Measurements from ENCODE around the gene CTTN. TPM values are rescaled to one million over a fixed set of nuclear protein-coding genes. Genes with fewer than 3 reads are reported as not detected.

Gene CTTN
- total RNA-seq, 1 donor from 2014 or later = 33.4 TPM

DNA sequence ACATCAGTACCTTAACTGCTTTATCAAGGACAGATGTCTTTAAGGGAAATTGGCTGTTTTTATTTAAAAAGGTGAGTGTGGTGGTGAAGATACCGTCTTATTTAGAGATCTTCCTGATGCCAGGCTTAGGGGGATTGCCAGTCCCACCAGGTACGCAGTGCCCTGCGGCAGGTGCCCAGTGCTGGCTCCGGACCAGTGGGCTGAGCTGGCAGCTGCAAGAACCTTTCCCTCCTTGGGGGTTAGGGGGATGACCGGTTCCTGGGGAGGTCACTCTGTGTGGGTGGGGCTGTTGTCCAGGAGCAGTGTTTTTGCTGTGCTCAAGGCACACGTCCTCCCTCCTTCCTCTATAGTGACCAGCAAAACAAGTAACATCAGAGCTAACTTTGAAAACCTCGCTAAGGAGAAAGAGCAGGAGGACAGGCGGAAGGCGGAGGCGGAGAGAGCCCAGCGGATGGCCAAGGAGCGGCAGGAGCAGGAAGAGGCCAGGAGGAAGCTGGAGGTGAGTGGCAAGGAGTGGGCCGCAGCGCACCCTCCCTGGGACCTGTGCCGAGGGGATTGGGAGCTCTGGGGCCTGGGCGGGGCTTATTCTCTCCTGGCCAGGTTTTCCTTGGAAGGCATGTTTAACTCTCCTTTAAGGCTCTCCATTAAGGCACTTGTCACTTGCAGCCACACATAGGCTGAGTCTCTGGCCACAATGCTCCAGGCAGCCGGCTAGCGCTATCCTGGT lies 30.5 kb downstream of the CTTN start:
- no peaks in the 10 kb centered on the region for H3K27me3 Mint-ChIP-seq (ENCODE audit: low read depth)
- intact Hi-C loops (cut with micrococcal nuclease) = no loop called here
- peaks cover 5% of the 10 kb centered on the region for H3K4me1 Mint-ChIP-seq (ENCODE audit: low read depth)
- H3K4me3 Mint-ChIP-seq (ENCODE audit: low read depth) = no peak overlapping the region
- no peaks in the 10 kb centered on the region for H3K9me3 Mint-ChIP-seq
- H3K36me3 Mint-ChIP-seq (ENCODE audit: low read depth) = no peaks in the 10 kb centered on the region
- DNase-seq (ENCODE audit: low spot score) = no peak
- no peak overlapping the region for H3K27ac Mint-ChIP-seq

- intact Hi-C loops (cut with micrococcal nuclease) = no loop called here
- no peaks in the 10 kb centered on the region for H3K36me3 Mint-ChIP-seq (ENCODE audit: low read depth)
- H3K27ac Mint-ChIP-seq = no peak overlapping the region
- H3K9me3 Mint-ChIP-seq = no peaks in the 10 kb centered on the region
- no peak overlapping the region for H3K4me3 Mint-ChIP-seq (ENCODE audit: low read depth)
- DNase-seq (ENCODE audit: low spot score) = no peak
- H3K4me1 Mint-ChIP-seq (ENCODE audit: low read depth) = peaks cover 2% of the 10 kb centered on the region
- no peaks in the 10 kb centered on the region for H3K27me3 Mint-ChIP-seq (ENCODE audit: low read depth)
These were observed 31.0 kb downstream of the CTTN start for GRCh38 chr11:70429428-70429705.

DNA sequence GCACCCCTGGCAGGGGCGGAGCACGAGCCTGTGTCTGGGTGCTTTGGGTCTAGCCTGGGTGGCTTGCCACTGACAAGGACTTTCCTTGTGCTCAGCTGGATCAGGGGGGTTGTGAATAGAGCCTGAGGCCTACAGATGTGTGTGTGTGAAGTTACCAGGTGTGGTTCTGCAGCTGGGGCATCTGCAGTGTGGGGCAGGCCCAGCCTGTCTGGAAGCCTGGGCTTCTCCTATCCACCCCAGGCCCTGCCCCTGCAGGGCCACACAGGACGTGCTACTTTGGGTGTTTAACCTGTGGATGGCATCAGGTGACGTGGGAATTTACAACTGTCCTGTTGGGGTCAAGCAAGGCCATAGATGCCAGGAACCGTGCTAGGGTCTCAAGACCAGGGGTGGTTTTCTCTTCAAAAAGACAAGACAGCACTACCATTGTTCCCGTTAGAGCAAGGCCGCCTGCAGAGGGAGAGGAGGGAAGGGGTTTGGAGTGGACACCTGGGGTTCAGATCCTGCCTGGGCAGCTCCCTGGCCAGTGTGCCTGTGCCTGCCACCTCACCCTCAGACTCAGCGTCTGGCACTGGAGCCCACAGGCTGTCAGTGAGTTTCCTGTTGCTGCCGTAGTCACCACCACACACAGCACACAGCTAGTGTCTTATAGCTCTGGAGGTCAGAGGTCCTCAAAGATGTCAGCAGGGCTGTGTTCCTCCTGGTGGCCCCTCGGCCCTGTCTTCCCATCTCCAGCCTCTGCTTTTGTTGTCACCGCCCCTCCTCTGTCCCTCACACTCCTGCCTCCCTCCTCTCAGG lies 31.6 kb downstream of the CTTN start:
- Mint-ChIP-seq H3K4me1 (ENCODE audit: low read depth) (no peaks in the 10 kb centered on the region), H3K9me3 (no peaks in the 10 kb centered on the region), H3K27me3 (ENCODE audit: low read depth) (no peaks in the 10 kb centered on the region), H3K4me3 (ENCODE audit: low read depth) (no peak overlapping the region), H3K36me3 (ENCODE audit: low read depth) (no peaks in the 10 kb centered on the region), H3K27ac (no peak overlapping the region)
- intact Hi-C loops (cut with micrococcal nuclease) = no loop called here
- no peak for DNase-seq (ENCODE audit: low spot score)

GRCh38 chr11:70430671-70431574 lies 32.6 kb downstream of the CTTN start:
- Mint-ChIP-seq H3K9me3 (no peaks in the 10 kb centered on the region), H3K27me3 (ENCODE audit: low read depth) (no peaks in the 10 kb centered on the region), H3K27ac (no peak overlapping the region), H3K36me3 (ENCODE audit: low read depth) (no peaks in the 10 kb centered on the region), H3K4me3 (ENCODE audit: low read depth) (no peak overlapping the region), H3K4me1 (ENCODE audit: low read depth) (no peaks in the 10 kb centered on the region)
- intact Hi-C loops (cut with micrococcal nuclease) = no loop called here
- DNase-seq (ENCODE audit: low spot score) = no peak

- Mint-ChIP-seq H3K36me3 (ENCODE audit: low read depth) (no peaks in the 10 kb centered on the region), H3K4me3 (ENCODE audit: low read depth) (no peak overlapping the region), H3K27me3 (ENCODE audit: low read depth) (no peaks in the 10 kb centered on the region), H3K9me3 (no peaks in the 10 kb centered on the region), H3K4me1 (ENCODE audit: low read depth) (no peaks in the 10 kb centered on the region), H3K27ac (no peak overlapping the region)
- no peak for DNase-seq (ENCODE audit: low spot score)
- intact Hi-C loops (cut with micrococcal nuclease) = no loop called here
These were observed 33.3 kb downstream of the CTTN start for GRCh38 chr11:70431611-70432010.

DNA sequence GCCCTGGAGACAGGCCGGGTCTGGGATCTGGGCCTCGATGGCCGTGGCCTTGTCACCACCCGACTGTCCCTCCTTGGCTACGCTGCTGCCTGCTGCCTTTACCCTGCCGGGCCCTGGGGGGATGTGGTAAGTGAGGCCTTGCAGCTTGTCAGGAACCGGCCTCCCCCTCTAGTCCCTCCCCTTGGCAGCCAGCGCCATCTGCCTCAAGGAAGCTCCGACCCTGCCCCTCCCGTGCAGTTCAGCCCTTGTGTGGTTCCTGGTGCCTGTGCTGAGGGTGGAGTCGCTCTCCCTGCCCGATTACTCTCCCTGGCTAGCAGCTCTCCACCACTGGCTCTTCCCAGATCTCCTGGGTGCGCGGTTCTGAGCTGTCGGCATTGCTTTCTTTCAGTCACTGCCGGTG lies 33.7 kb downstream of the CTTN start:
- H3K27ac Mint-ChIP-seq = no peak overlapping the region
- no peak for DNase-seq (ENCODE audit: low spot score)
- H3K9me3 Mint-ChIP-seq = no peaks in the 10 kb centered on the region
- H3K27me3 Mint-ChIP-seq (ENCODE audit: low read depth) = no peaks in the 10 kb centered on the region
- no peaks in the 10 kb centered on the region for H3K4me1 Mint-ChIP-seq (ENCODE audit: low read depth)
- no peak overlapping the region for H3K4me3 Mint-ChIP-seq (ENCODE audit: low read depth)
- intact Hi-C loops (cut with micrococcal nuclease) = no loop called here
- H3K36me3 Mint-ChIP-seq (ENCODE audit: low read depth) = no peaks in the 10 kb centered on the region

- H3K4me3 Mint-ChIP-seq (ENCODE audit: low read depth) = no peak overlapping the region
- no peaks in the 10 kb centered on the region for H3K4me1 Mint-ChIP-seq (ENCODE audit: low read depth)
- no peaks in the 10 kb centered on the region for H3K9me3 Mint-ChIP-seq
- no peak overlapping the region for H3K27ac Mint-ChIP-seq
- intact Hi-C loops (cut with micrococcal nuclease) = no loop called here
- H3K36me3 Mint-ChIP-seq (ENCODE audit: low read depth) = no peaks in the 10 kb centered on the region
- DNase-seq (ENCODE audit: low spot score) = no peak
- no peaks in the 10 kb centered on the region for H3K27me3 Mint-ChIP-seq (ENCODE audit: low read depth)
These were observed 34.3 kb downstream of the CTTN start for GRCh38 chr11:70432580-70432979.

GRCh38 chr11:70433038-70433437 lies 34.7 kb downstream of the CTTN start:
- Mint-ChIP-seq H3K27ac (no peak overlapping the region), H3K4me1 (ENCODE audit: low read depth) (no peaks in the 10 kb centered on the region), H3K9me3 (no peaks in the 10 kb centered on the region), H3K4me3 (ENCODE audit: low read depth) (no peak overlapping the region), H3K36me3 (ENCODE audit: low read depth) (no peaks in the 10 kb centered on the region), H3K27me3 (ENCODE audit: low read depth) (no peaks in the 10 kb centered on the region)
- intact Hi-C loops (cut with micrococcal nuclease) = no loop called here
- DNase-seq (ENCODE audit: low spot score) = no peak

DNA sequence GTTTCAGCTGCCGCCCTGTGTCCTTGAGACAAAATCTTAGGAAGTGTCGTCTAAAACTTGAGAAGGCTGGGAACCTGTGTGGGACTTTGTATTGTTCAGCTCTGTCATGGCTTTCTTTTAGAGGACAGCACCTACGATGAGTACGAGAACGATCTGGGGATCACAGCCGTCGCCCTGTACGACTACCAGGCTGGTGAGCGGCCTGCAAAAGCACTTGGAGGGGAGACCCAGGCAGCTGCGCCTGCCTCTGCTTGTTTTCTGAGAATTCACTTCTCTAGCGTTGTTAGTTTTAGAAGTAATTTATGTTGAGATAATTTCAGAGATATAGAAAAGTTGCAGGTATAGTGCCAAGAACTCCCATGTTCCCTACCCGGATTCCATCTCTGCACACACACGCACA lies 35.2 kb downstream of the CTTN start:
- H3K4me1 Mint-ChIP-seq (ENCODE audit: low read depth) = no peaks in the 10 kb centered on the region
- intact Hi-C loops (cut with micrococcal nuclease) = no loop called here
- H3K4me3 Mint-ChIP-seq (ENCODE audit: low read depth) = no peak overlapping the region
- H3K36me3 Mint-ChIP-seq (ENCODE audit: low read depth) = no peaks in the 10 kb centered on the region
- H3K27ac Mint-ChIP-seq = no peak overlapping the region
- H3K9me3 Mint-ChIP-seq = no peaks in the 10 kb centered on the region
- H3K27me3 Mint-ChIP-seq (ENCODE audit: low read depth) = no peaks in the 10 kb centered on the region
- DNase-seq (ENCODE audit: low spot score) = no peak

- Mint-ChIP-seq H3K36me3 (ENCODE audit: low read depth) (no peaks in the 10 kb centered on the region), H3K4me3 (ENCODE audit: low read depth) (no peak overlapping the region), H3K27me3 (ENCODE audit: low read depth) (no peaks in the 10 kb centered on the region), H3K27ac (no peak overlapping the region), H3K4me1 (ENCODE audit: low read depth) (no peaks in the 10 kb centered on the region), H3K9me3 (no peaks in the 10 kb centered on the region)
- DNase-seq (ENCODE audit: low spot score) = no peak
- intact Hi-C loops (cut with micrococcal nuclease) = no loop called here
These were observed 35.9 kb downstream of the CTTN start for GRCh38 chr11:70433966-70434812.

DNA sequence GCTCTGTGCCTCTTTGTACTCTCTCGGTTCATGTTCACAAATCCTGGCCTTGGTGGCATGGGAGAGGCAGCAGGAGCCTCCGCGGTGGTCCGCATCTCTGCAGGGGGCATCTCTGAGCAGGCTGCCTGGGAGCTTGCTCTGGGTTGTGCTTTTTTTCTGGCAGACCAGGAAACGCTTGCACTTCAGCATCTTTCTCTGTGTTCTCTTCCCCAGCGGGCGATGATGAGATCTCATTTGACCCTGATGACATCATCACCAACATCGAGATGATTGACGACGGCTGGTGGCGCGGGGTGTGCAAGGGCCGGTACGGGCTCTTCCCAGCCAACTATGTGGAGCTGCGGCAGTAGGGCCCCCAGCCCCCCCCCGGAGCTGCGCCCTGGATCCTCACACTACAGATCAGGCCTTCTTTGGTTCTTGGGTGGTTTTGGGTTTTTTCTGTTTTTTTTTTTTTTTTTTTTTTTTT lies 36.5 kb downstream of the CTTN start:
- Mint-ChIP-seq H3K27ac (no peak overlapping the region), H3K9me3 (no peaks in the 10 kb centered on the region), H3K4me1 (ENCODE audit: low read depth) (no peaks in the 10 kb centered on the region), H3K4me3 (ENCODE audit: low read depth) (no peak overlapping the region), H3K36me3 (ENCODE audit: low read depth) (no peaks in the 10 kb centered on the region), H3K27me3 (ENCODE audit: low read depth) (no peaks in the 10 kb centered on the region)
- intact Hi-C loops (cut with micrococcal nuclease) = no loop called here
- no peak for DNase-seq (ENCODE audit: low spot score)

GRCh38 chr11:70435361-70435760 lies 37.0 kb downstream of the CTTN start:
- no peak overlapping the region for H3K27ac Mint-ChIP-seq
- no peaks in the 10 kb centered on the region for H3K36me3 Mint-ChIP-seq (ENCODE audit: low read depth)
- DNase-seq (ENCODE audit: low spot score) = no peak
- H3K27me3 Mint-ChIP-seq (ENCODE audit: low read depth) = no peaks in the 10 kb centered on the region
- no peak overlapping the region for H3K4me3 Mint-ChIP-seq (ENCODE audit: low read depth)
- intact Hi-C loops (cut with micrococcal nuclease) = no loop called here
- H3K4me1 Mint-ChIP-seq (ENCODE audit: low read depth) = no peaks in the 10 kb centered on the region
- H3K9me3 Mint-ChIP-seq = no peaks in the 10 kb centered on the region

All from activated T-helper 2 cell treated with anti-CD3 and anti-CD28 coated beads, Interferon-gamma antibody, Interleukin-2, Interleukin-4, amounts not matched to agents 10 μg/mL and 5 μg/mL and 100 μg/mL, durations not matched to agents 14 hours and 24 hours and 36 hours (primary cell).